IMR-90 (cell line): ENCODE results near the gene MRPS31. TPM values are rescaled to one million over a fixed set of nuclear protein-coding genes. Genes with fewer than 3 reads are reported as not detected.

Experiments used
- ATAC-seq: fragments of 200-7000 bp; cut with Tn5 transposase; 2 replicates; pipeline ENCODE4 v1.9.1; 2020; ENCODE audit warnings: low read depth, mild to moderate bottlenecking, moderate library complexity
- BruUV-seq: library from RNA; stranded (reverse); fragments of 400-500 nt; replicated peaks from 2 replicates; lab custom pipeline; 2021; lab: Mats Ljungman, UMichigan
- CTCF ChIA-PET: fragments of 300-600 bp; formaldehyde crosslinking; extraction: SDS; loops from one replicate; lab custom pipeline; 2021; ENCODE audit warnings: antibody characterized with exemption; lab: Yijun Ruan, JAX
- POLR2A ChIA-PET: fragments of 300-600 bp; sonication (Branson Sonifier 250); formaldehyde crosslinking; loops from one replicate; lab custom pipeline; 2022; ENCODE audit warnings: antibody characterized with exemption; ENCODE audit not compliant: unreplicated experiment; lab: Charles Lee
- DNase-seq: peaks from one replicate; pipeline ENCODE4 v3.0.0; 2013
- H2AFZ ChIP-seq: replicated peaks from 2 replicates; pipeline ENCODE3; 2013; ENCODE audit warnings: low read length, mild to moderate bottlenecking; ENCODE audit not compliant: poor library complexity
- H2AK5ac ChIP-seq: 2 replicates; pipeline ENCODE4 v1.6.1; 2013; ENCODE audit warnings: low read depth, low read length, inconsistent platforms
- H2AK9ac ChIP-seq: replicated peaks from 2 replicates; pipeline ENCODE3; 2013; ENCODE audit warnings: mild to moderate bottlenecking, low read depth, low read length, moderate library complexity; ENCODE audit not compliant: poor library complexity
- H2BK120ac ChIP-seq: 2 replicates; pipeline ENCODE4 v1.6.1; 2013; ENCODE audit warnings: low read depth, low read length, inconsistent platforms
- H2BK15ac ChIP-seq: 3 replicates; pipeline ENCODE4 v1.6.1; 2013; ENCODE audit warnings: low read depth, low read length, inconsistent platforms
- H2BK20ac ChIP-seq: 2 replicates; pipeline ENCODE4 v1.6.1; 2013; ENCODE audit warnings: low read depth, mild to moderate bottlenecking, inconsistent platforms, low read length, moderate library complexity
- H2BK5ac ChIP-seq: 2 replicates; pipeline ENCODE4 v1.6.1; 2013; ENCODE audit warnings: mild to moderate bottlenecking, low read depth, low read length, inconsistent platforms; ENCODE audit not compliant: poor library complexity, severe bottlenecking
- H3K14ac ChIP-seq: replicated peaks from 2 replicates; pipeline ENCODE4 v1.6.1; 2013; ENCODE audit warnings: low read depth, low read length, inconsistent platforms
- H3K18ac ChIP-seq: 2 replicates; pipeline ENCODE4 v1.6.1; 2013; ENCODE audit warnings: low read depth, low read length, control low read depth
- H3K23ac ChIP-seq: 2 replicates; pipeline ENCODE4 v1.6.1; 2013; ENCODE audit warnings: low read depth, low read length, inconsistent platforms
- H3K27ac ChIP-seq: 2 replicates; pipeline ENCODE4 v1.5.1; 2013; ENCODE audit warnings: mild to moderate bottlenecking, control low read depth, low read length; ENCODE audit not compliant: insufficient read depth
- H3K27me3 ChIP-seq: 2 replicates; pipeline ENCODE4 v1.6.1; 2013; ENCODE audit warnings: low read length; ENCODE audit not compliant: control insufficient read depth, insufficient read depth
- H3K36me3 ChIP-seq: 2 replicates; pipeline ENCODE4 v1.6.1; 2013; ENCODE audit warnings: low read length, mixed read lengths; ENCODE audit not compliant: control insufficient read depth, insufficient read depth
- H3K4ac ChIP-seq: 2 replicates; pipeline ENCODE4 v1.6.1; 2013; ENCODE audit warnings: low read depth, low read length, inconsistent platforms
- H3K4me1 ChIP-seq: 2 replicates; pipeline ENCODE4 v1.6.1; 2013; ENCODE audit warnings: low read length, mixed read lengths; ENCODE audit not compliant: control insufficient read depth, insufficient read depth
- H3K4me2 ChIP-seq: 2 replicates; pipeline ENCODE4 v1.6.1; 2013; ENCODE audit warnings: low read depth, mild to moderate bottlenecking, control low read depth, low read length, moderate library complexity
- H3K4me3 ChIP-seq: 2 replicates; pipeline ENCODE4 v1.5.1; 2013; ENCODE audit warnings: low read depth, mild to moderate bottlenecking, control low read depth, low read length, moderate library complexity; ENCODE audit not compliant: insufficient read depth
- H3K56ac ChIP-seq: 2 replicates; pipeline ENCODE4 v1.6.1; 2013; ENCODE audit warnings: low read length, inconsistent platforms; ENCODE audit not compliant: insufficient read depth; ENCODE audit errors: extremely low read depth
- H3K79me1 ChIP-seq, 2 experiments: 2 replicates each; pipeline ENCODE4 v1.6.1; 2013; ENCODE audit warnings: low read length in 2 of 2, inconsistent platforms in 1 of 2, low read depth in 1 of 2
- H3K9ac ChIP-seq: 2 replicates; pipeline ENCODE4 v1.6.1; 2013; ENCODE audit warnings: low read depth, low read length, control low read depth
- H3K9me1 ChIP-seq: 2 replicates; pipeline ENCODE4 v1.6.1; 2013; ENCODE audit warnings: low read length, inconsistent platforms; ENCODE audit not compliant: insufficient read depth
- H3K9me3 ChIP-seq: 2 replicates; pipeline ENCODE4 v1.6.1; 2013; ENCODE audit warnings: low read length; ENCODE audit not compliant: control insufficient read depth, insufficient read depth
- H4K20me1 ChIP-seq: 2 replicates; pipeline ENCODE4 v1.6.1; 2013; ENCODE audit warnings: low read length, inconsistent platforms; ENCODE audit not compliant: insufficient read depth
- H4K5ac ChIP-seq: 2 replicates; pipeline ENCODE4 v1.6.1; 2013; ENCODE audit warnings: mild to moderate bottlenecking, low read depth, low read length, control low read depth
- H4K8ac ChIP-seq, 2 experiments: 2 replicates each; pipeline ENCODE4 v1.6.1; 2013; ENCODE audit warnings: low read depth in 2 of 2, low read length in 2 of 2, control low read depth in 1 of 2, inconsistent platforms in 1 of 2
- H4K91ac ChIP-seq: 2 replicates; pipeline ENCODE4 v1.6.1; 2013; ENCODE audit warnings: low read depth, low read length, inconsistent platforms; ENCODE audit not compliant: insufficient read depth
- CHD1 ChIP-seq: IDR thresholded peaks from 2 replicates; pipeline ENCODE4 v1.6.1; 2012; ENCODE audit warnings: low read depth, low read length, improper control_type of control experiment
- ELK1 ChIP-seq: fragments of 150-350 bp; IDR thresholded peaks from 2 replicates; pipeline ENCODE4 v1.6.1; 2016; ENCODE audit warnings: low read depth, mild to moderate bottlenecking, low read length, moderate library complexity, borderline replicate concordance
- RCOR1 ChIP-seq: IDR thresholded peaks from 2 replicates; pipeline ENCODE4 v1.6.1; 2012; ENCODE audit warnings: mild to moderate bottlenecking, low read length, improper control_type of control experiment; ENCODE audit not compliant: insufficient replicate concordance
- WGBS, 2 experiments: methylation state at CpG; one replicate each; pipeline versions ENCODE4 v1.1.5 to v1.1.7; 2013; ENCODE audit warnings: missing lambda C conversion rate in 2 of 2; ENCODE audit not compliant: insufficient read length in 1 of 2; ENCODE audit errors: extremely low coverage in 2 of 2; 5-methylcytosine and 5-hydroxymethylcytosine counted together
- dilution Hi-C: fragments of 300-500 bp; cut with HindIII; formaldehyde crosslinking; loops from one replicate; pipeline ENCODE4 v1.14.3; 2018; ENCODE audit warnings: low sequenced_read_pairs; ENCODE audit not compliant: unreplicated experiment
- in situ Hi-C: fragments of 300-500 bp; cut with MboI; formaldehyde crosslinking; loops from 3 replicates; pipeline ENCODE4 v1.14.3; 2019; ENCODE audit warnings: low sequenced_read_pairs, inconsistent platforms, mixed read lengths
- intact Hi-C: fragments of 100-400 bp; cut with micrococcal nuclease; formaldehyde crosslinking; loops from 2 replicates; pipeline ENCODE4 v1.10.0; 2022
- polyA plus RNA-seq, 3 experiments: library from polyadenylated mRNA; depleted of rRNA; stranded (reverse); fragments of >200 nt; gene quantifications; 2 replicates each; pipeline ENCODE4 v1.2.3, GENCODE V29; 2012; ENCODE audit warnings: low replicate concordance in 1 of 3
- total RNA-seq: library from RNA; depleted of rRNA; stranded (reverse); fragments of >200 nt; gene quantifications from 2 replicates; pipeline ENCODE4 v1.2.3, GENCODE V29; 2012

The MRPS31 gene
- total and polyA plus RNA-seq, 2 of the 4 experiments (the other 2 are of a cell fraction): 9.3 to 14.8 TPM

- intact Hi-C loops (no loop called here), dilution Hi-C loops (no loop called here), in situ Hi-C loops (no loop called here)
- H2BK15ac ChIP-seq: no peak overlapping the region
- no peak overlapping the region for H4K91ac ChIP-seq
- no TSS peak for BruUV-seq
- no peak overlapping the region for H3K4me2 ChIP-seq
- POLR2A ChIA-PET: no interaction called here
- H4K5ac ChIP-seq: no peak overlapping the region
- no peak overlapping the region for H3K23ac ChIP-seq
- no peak overlapping the region for H3K27ac ChIP-seq
- H3K56ac ChIP-seq: no peak overlapping the region
- peaks cover 16% of the 10 kb centered on the region for H3K36me3 ChIP-seq
- H3K4ac ChIP-seq: no peak overlapping the region
- H3K18ac ChIP-seq: no peak overlapping the region
- H3K14ac ChIP-seq: no peak overlapping the region
- peaks cover 8 to 15% of the 10 kb centered on the region in 2 experiments; a peak in 3 of 4 replicates for H3K79me1 ChIP-seq
- DNase-seq (no peak), ATAC-seq (no peak)
- H3K27me3 ChIP-seq: no peaks in the 10 kb centered on the region
- no peak overlapping the region for H2AK9ac ChIP-seq
- CTCF ChIA-PET: no interaction called here
- H2BK20ac ChIP-seq: no peak overlapping the region
- H2BK5ac ChIP-seq: no peak overlapping the region
- no peaks in the 10 kb centered on the region for H3K4me1 ChIP-seq
- no peak overlapping the region for H2AFZ ChIP-seq
- no peak overlapping the region for H2AK5ac ChIP-seq
- H4K8ac ChIP-seq: no peak overlapping the region
- H3K9me1 ChIP-seq: no peaks in the 10 kb centered on the region; the same call in 1 of the 2 replicates
- H4K20me1 ChIP-seq: no peaks in the 10 kb centered on the region
- no peaks in the 10 kb centered on the region for H3K9me3 ChIP-seq
- H3K9ac ChIP-seq: no peak overlapping the region
- TF ChIP-seq RCOR1: no peak
- no peak for TF ChIP-seq ELK1
- no peak for TF ChIP-seq CHD1
- WGBS, 2 experiments: 100% methylated on average over 5 of the region's 13 CpGs; no CpG with 5 or more reads in 1 of the 2 experiments
- no peak overlapping the region for H3K4me3 ChIP-seq
- no peak overlapping the region for H2BK120ac ChIP-seq
These were observed 23.7 kb upstream of the MRPS31 start for GRCh38 chr13:40794414-40795368.
